IMR-90 (cell line): ENCODE measurements around the gene C5orf58. TPM values are rescaled to one million over a fixed set of nuclear protein-coding genes. Genes with fewer than 3 reads are reported as not detected.

ENCODE experiments used
- ATAC-seq: fragments of 200-7000 bp; cut with Tn5 transposase; 2 replicates; pipeline ENCODE4 v1.9.1; 2020; ENCODE audit warnings: low read depth, mild to moderate bottlenecking, moderate library complexity
- BruUV-seq: library from RNA; stranded (reverse); fragments of 400-500 nt; replicated peaks from 2 replicates; lab custom pipeline; 2021; lab: Mats Ljungman, UMichigan
- CTCF ChIA-PET: fragments of 300-600 bp; formaldehyde crosslinking; extraction: SDS; loops from one replicate; lab custom pipeline; 2021; ENCODE audit warnings: antibody characterized with exemption; lab: Yijun Ruan, JAX
- POLR2A ChIA-PET: fragments of 300-600 bp; sonication (Branson Sonifier 250); formaldehyde crosslinking; loops from one replicate; lab custom pipeline; 2022; ENCODE audit warnings: antibody characterized with exemption; ENCODE audit not compliant: unreplicated experiment; lab: Charles Lee
- DNase-seq: peaks from one replicate; pipeline ENCODE4 v3.0.0; 2013
- H2AFZ ChIP-seq: replicated peaks from 2 replicates; pipeline ENCODE3; 2013; ENCODE audit warnings: low read length, mild to moderate bottlenecking; ENCODE audit not compliant: poor library complexity
- H2AK5ac ChIP-seq: 2 replicates; pipeline ENCODE4 v1.6.1; 2013; ENCODE audit warnings: low read depth, low read length, inconsistent platforms
- H2AK9ac ChIP-seq: replicated peaks from 2 replicates; pipeline ENCODE3; 2013; ENCODE audit warnings: mild to moderate bottlenecking, low read depth, low read length, moderate library complexity; ENCODE audit not compliant: poor library complexity
- H2BK120ac ChIP-seq: 2 replicates; pipeline ENCODE4 v1.6.1; 2013; ENCODE audit warnings: low read depth, low read length, inconsistent platforms
- H2BK15ac ChIP-seq: 3 replicates; pipeline ENCODE4 v1.6.1; 2013; ENCODE audit warnings: low read depth, low read length, inconsistent platforms
- H2BK20ac ChIP-seq: 2 replicates; pipeline ENCODE4 v1.6.1; 2013; ENCODE audit warnings: low read depth, mild to moderate bottlenecking, inconsistent platforms, low read length, moderate library complexity
- H2BK5ac ChIP-seq: 2 replicates; pipeline ENCODE4 v1.6.1; 2013; ENCODE audit warnings: mild to moderate bottlenecking, low read depth, low read length, inconsistent platforms; ENCODE audit not compliant: poor library complexity, severe bottlenecking
- H3K14ac ChIP-seq: replicated peaks from 2 replicates; pipeline ENCODE4 v1.6.1; 2013; ENCODE audit warnings: low read depth, low read length, inconsistent platforms
- H3K18ac ChIP-seq: 2 replicates; pipeline ENCODE4 v1.6.1; 2013; ENCODE audit warnings: low read depth, low read length, control low read depth
- H3K23ac ChIP-seq: 2 replicates; pipeline ENCODE4 v1.6.1; 2013; ENCODE audit warnings: low read depth, low read length, inconsistent platforms
- H3K27ac ChIP-seq: 2 replicates; pipeline ENCODE4 v1.5.1; 2013; ENCODE audit warnings: mild to moderate bottlenecking, control low read depth, low read length; ENCODE audit not compliant: insufficient read depth
- H3K27me3 ChIP-seq: 2 replicates; pipeline ENCODE4 v1.6.1; 2013; ENCODE audit warnings: low read length; ENCODE audit not compliant: control insufficient read depth, insufficient read depth
- H3K36me3 ChIP-seq: 2 replicates; pipeline ENCODE4 v1.6.1; 2013; ENCODE audit warnings: low read length, mixed read lengths; ENCODE audit not compliant: control insufficient read depth, insufficient read depth
- H3K4ac ChIP-seq: 2 replicates; pipeline ENCODE4 v1.6.1; 2013; ENCODE audit warnings: low read depth, low read length, inconsistent platforms
- H3K4me1 ChIP-seq: 2 replicates; pipeline ENCODE4 v1.6.1; 2013; ENCODE audit warnings: low read length, mixed read lengths; ENCODE audit not compliant: control insufficient read depth, insufficient read depth
- H3K4me2 ChIP-seq: 2 replicates; pipeline ENCODE4 v1.6.1; 2013; ENCODE audit warnings: low read depth, mild to moderate bottlenecking, control low read depth, low read length, moderate library complexity
- H3K4me3 ChIP-seq: 2 replicates; pipeline ENCODE4 v1.5.1; 2013; ENCODE audit warnings: low read depth, mild to moderate bottlenecking, control low read depth, low read length, moderate library complexity; ENCODE audit not compliant: insufficient read depth
- H3K56ac ChIP-seq: 2 replicates; pipeline ENCODE4 v1.6.1; 2013; ENCODE audit warnings: low read length, inconsistent platforms; ENCODE audit not compliant: insufficient read depth; ENCODE audit errors: extremely low read depth
- H3K79me1 ChIP-seq, 2 experiments: 2 replicates each; pipeline ENCODE4 v1.6.1; 2013; ENCODE audit warnings: low read length in 2 of 2, inconsistent platforms in 1 of 2, low read depth in 1 of 2
- H3K9ac ChIP-seq: 2 replicates; pipeline ENCODE4 v1.6.1; 2013; ENCODE audit warnings: low read depth, low read length, control low read depth
- H3K9me1 ChIP-seq: 2 replicates; pipeline ENCODE4 v1.6.1; 2013; ENCODE audit warnings: low read length, inconsistent platforms; ENCODE audit not compliant: insufficient read depth
- H3K9me3 ChIP-seq: 2 replicates; pipeline ENCODE4 v1.6.1; 2013; ENCODE audit warnings: low read length; ENCODE audit not compliant: control insufficient read depth, insufficient read depth
- H4K20me1 ChIP-seq: 2 replicates; pipeline ENCODE4 v1.6.1; 2013; ENCODE audit warnings: low read length, inconsistent platforms; ENCODE audit not compliant: insufficient read depth
- H4K5ac ChIP-seq: 2 replicates; pipeline ENCODE4 v1.6.1; 2013; ENCODE audit warnings: mild to moderate bottlenecking, low read depth, low read length, control low read depth
- H4K8ac ChIP-seq, 2 experiments: 2 replicates each; pipeline ENCODE4 v1.6.1; 2013; ENCODE audit warnings: low read depth in 2 of 2, low read length in 2 of 2, control low read depth in 1 of 2, inconsistent platforms in 1 of 2
- H4K91ac ChIP-seq: 2 replicates; pipeline ENCODE4 v1.6.1; 2013; ENCODE audit warnings: low read depth, low read length, inconsistent platforms; ENCODE audit not compliant: insufficient read depth
- CEBPB ChIP-seq: IDR thresholded peaks from 2 replicates; pipeline ENCODE4 v1.6.1; 2012; ENCODE audit warnings: low read depth, low read length, improper control_type of control experiment
- CHD1 ChIP-seq: IDR thresholded peaks from 2 replicates; pipeline ENCODE4 v1.6.1; 2012; ENCODE audit warnings: low read depth, low read length, improper control_type of control experiment
- FOS ChIP-seq: fragments of 150-350 bp; IDR thresholded peaks from 2 replicates; pipeline ENCODE4 v1.6.1; 2016; ENCODE audit warnings: low read depth, low read length
- MAFK ChIP-seq: IDR thresholded peaks from 2 replicates; pipeline ENCODE4 v1.6.1; 2012; ENCODE audit warnings: low read depth, low read length, improper control_type of control experiment
- MAZ ChIP-seq: IDR thresholded peaks from 2 replicates; pipeline ENCODE4 v1.6.1; 2012; ENCODE audit warnings: low read depth, mild to moderate bottlenecking, low read length, improper control_type of control experiment, moderate library complexity, borderline replicate concordance
- NFE2L2 ChIP-seq: fragments of 150-350 bp; IDR thresholded peaks from 2 replicates; pipeline ENCODE4 v1.6.1; 2016; ENCODE audit warnings: low read depth, mild to moderate bottlenecking, low read length
- POLR2A ChIP-seq: IDR thresholded peaks from 2 replicates; pipeline ENCODE4 v1.6.1; 2012; ENCODE audit warnings: mild to moderate bottlenecking, low read depth, low read length
- RAD21 ChIP-seq: IDR thresholded peaks from 2 replicates; pipeline ENCODE4 v1.6.1; 2012; ENCODE audit warnings: low read length, improper control_type of control experiment
- RFX5 ChIP-seq: IDR thresholded peaks from 2 replicates; pipeline ENCODE4 v1.8.0; 2012; ENCODE audit warnings: low read depth, mild to moderate bottlenecking, low read length, moderate library complexity
- SMC3 ChIP-seq: fragments of 150-350 bp; IDR thresholded peaks from 2 replicates; pipeline ENCODE4 v1.6.1; 2016; ENCODE audit warnings: low read depth, mild to moderate bottlenecking, antibody characterized with exemption, low read length, moderate library complexity
- WGBS, 2 experiments: methylation state at CpG; one replicate each; pipeline versions ENCODE4 v1.1.5 to v1.1.7; 2013; ENCODE audit warnings: missing lambda C conversion rate in 2 of 2; ENCODE audit not compliant: insufficient read length in 1 of 2; ENCODE audit errors: extremely low coverage in 2 of 2; 5-methylcytosine and 5-hydroxymethylcytosine counted together
- dilution Hi-C: fragments of 300-500 bp; cut with HindIII; formaldehyde crosslinking; loops from one replicate; pipeline ENCODE4 v1.14.3; 2018; ENCODE audit warnings: low sequenced_read_pairs; ENCODE audit not compliant: unreplicated experiment
- in situ Hi-C: fragments of 300-500 bp; cut with MboI; formaldehyde crosslinking; loops from 3 replicates; pipeline ENCODE4 v1.14.3; 2019; ENCODE audit warnings: low sequenced_read_pairs, inconsistent platforms, mixed read lengths
- intact Hi-C: fragments of 100-400 bp; cut with micrococcal nuclease; formaldehyde crosslinking; loops from 2 replicates; pipeline ENCODE4 v1.10.0; 2022
- polyA plus RNA-seq, 3 experiments: library from polyadenylated mRNA; depleted of rRNA; stranded (reverse); fragments of >200 nt; gene quantifications; 2 replicates each; pipeline ENCODE4 v1.2.3, GENCODE V29; 2012; ENCODE audit warnings: low replicate concordance in 1 of 3
- total RNA-seq: library from RNA; depleted of rRNA; stranded (reverse); fragments of >200 nt; gene quantifications from 2 replicates; pipeline ENCODE4 v1.2.3, GENCODE V29; 2012
- TF ChIP-seq, protein P1 (sequence below): conservative IDR thresholded peaks from 2 replicates; pipeline ENCODE4 v1.5.1; 2012; ENCODE audit warnings: mild to moderate bottlenecking, low read depth, low read length, improper control_type of control experiment

The C5orf58 gene
- total and polyA plus RNA-seq, 2 of the 4 experiments (the other 2 are of a cell fraction) = not detected

DNA sequence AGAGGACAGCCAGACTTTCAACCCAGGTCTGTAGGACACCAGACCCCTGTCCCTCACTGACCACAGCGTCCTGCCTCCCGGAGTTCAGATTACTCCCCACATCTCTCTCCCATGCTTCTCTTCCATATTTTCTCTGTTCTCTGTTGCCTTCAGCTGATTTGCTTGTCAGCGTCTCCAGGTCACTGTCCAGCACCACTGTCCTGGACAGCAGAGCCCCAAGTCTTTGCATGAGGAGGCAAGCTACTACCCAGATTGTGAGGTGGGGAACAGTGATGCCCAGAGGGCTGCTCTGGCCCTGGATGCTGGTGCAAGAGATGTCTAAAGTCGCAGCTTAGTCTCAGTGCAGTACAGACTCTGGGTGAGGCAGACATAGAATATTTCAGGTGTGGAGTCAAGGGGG lies 48.0 kb upstream of the C5orf58 start:
- Histone ChIP-seq H3K4me2 (no peak overlapping the region), H2AK9ac (no peak overlapping the region), H3K9me1 (no peaks in the 10 kb centered on the region), H3K79me1 (no peaks in the 10 kb centered on the region), H3K9ac (no peak overlapping the region), H2AK5ac (no peak overlapping the region), H4K20me1 (no peaks in the 10 kb centered on the region), H2AFZ (no peak overlapping the region), H3K9me3 (no peaks in the 10 kb centered on the region), H3K36me3 (no peaks in the 10 kb centered on the region), H3K4ac (no peak overlapping the region), H2BK15ac (no peak overlapping the region), H3K4me1 (no peaks in the 10 kb centered on the region), H4K8ac (no peak overlapping the region), H3K14ac (no peak overlapping the region), H4K5ac (no peak overlapping the region), H3K23ac (no peak overlapping the region), H4K91ac (no peak overlapping the region), H2BK5ac (no peak overlapping the region), H2BK20ac (no peak overlapping the region), H3K27ac (no peak overlapping the region), H3K18ac (no peak overlapping the region), H3K56ac (no peak overlapping the region), H3K27me3 (no peaks in the 10 kb centered on the region), H3K4me3 (no peak overlapping the region), H2BK120ac (no peak overlapping the region)
- in situ Hi-C loops = loop anchor here (5.0 kb wide), 1 partner anchor 82 kb away; no protein-coding TSS in a partner anchor
- no peak for ATAC-seq
- WGBS, 2 experiments = 68% methylated on average over 2 of the region's 4 CpGs; no CpG with 5 or more reads in 1 of the 2 experiments
- TF ChIP-seq POLR2A = no peak
- TF ChIP-seq FOS = no peak
- no peak for TF ChIP-seq CHD1
- no peak for TF ChIP-seq CEBPB
- TF ChIP-seq MAFK = no peak
- TF ChIP-seq, protein P1, sequence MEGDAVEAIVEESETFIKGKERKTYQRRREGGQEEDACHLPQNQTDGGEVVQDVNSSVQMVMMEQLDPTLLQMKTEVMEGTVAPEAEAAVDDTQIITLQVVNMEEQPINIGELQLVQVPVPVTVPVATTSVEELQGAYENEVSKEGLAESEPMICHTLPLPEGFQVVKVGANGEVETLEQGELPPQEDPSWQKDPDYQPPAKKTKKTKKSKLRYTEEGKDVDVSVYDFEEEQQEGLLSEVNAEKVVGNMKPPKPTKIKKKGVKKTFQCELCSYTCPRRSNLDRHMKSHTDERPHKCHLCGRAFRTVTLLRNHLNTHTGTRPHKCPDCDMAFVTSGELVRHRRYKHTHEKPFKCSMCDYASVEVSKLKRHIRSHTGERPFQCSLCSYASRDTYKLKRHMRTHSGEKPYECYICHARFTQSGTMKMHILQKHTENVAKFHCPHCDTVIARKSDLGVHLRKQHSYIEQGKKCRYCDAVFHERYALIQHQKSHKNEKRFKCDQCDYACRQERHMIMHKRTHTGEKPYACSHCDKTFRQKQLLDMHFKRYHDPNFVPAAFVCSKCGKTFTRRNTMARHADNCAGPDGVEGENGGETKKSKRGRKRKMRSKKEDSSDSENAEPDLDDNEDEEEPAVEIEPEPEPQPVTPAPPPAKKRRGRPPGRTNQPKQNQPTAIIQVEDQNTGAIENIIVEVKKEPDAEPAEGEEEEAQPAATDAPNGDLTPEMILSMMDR = no peak
- TF ChIP-seq RAD21 = no peak
- no peak for TF ChIP-seq NFE2L2
- TF ChIP-seq SMC3 = no peak
- TF ChIP-seq RFX5 = no peak
- no peak for TF ChIP-seq MAZ
- dilution Hi-C loops = no loop called here
- no peak for DNase-seq
- BruUV-seq = no TSS peak
- POLR2A ChIA-PET = no interaction called here
- CTCF ChIA-PET = interaction anchor here (1.1 to 2.1 kb wide), 2 partner anchors 11 to 114 kb away, joined by 3 to 10 read pairs; no protein-coding TSS in a partner anchor
- intact Hi-C loops = loop anchor here (1.0 kb wide), 1 partner anchor 84 kb away; no protein-coding TSS in a partner anchor
